ENCODE data around the gene HPSE2.

DNA sequence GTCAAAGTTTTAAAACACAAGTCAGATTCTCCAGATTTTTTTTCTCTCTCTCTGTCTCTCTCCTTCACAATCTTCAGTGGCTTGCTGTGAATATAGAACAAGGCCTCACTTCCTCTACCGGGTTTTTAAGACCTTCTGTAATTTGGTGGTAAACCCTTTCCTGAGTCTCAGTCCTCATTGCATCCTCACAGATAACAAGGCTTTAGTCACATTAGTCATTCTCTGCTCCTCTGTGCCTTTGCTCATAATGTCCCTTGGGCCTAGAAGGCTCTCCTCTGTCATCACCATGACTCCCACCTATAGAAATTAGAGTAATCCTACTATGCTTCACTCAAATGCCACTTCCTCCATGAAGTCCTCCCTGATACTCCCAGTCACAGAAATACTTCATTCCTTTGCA is 616.2 kb downstream of the HPSE2 start:
- TF ChIP-seq CTCF (IDR thresholded peaks at IDR 0.05), result no peak
- TF ChIP-seq EZH2 (IDR thresholded peaks at IDR 0.05; ENCODE audit: borderline replicate concordance, insufficient read depth, low read depth, low read length, poor library complexity, severe bottlenecking), result no peak
